ENCODE results near the gene UBE2V1.
A peak's percentile ranks its signal among the peaks of the same experiment; 100 is the strongest.
"Not testable (repeated sequence)": the region's sequence is repeated elsewhere in the genome, so short reads cannot be mapped to it uniquely, and the experiment has no call there.

Gene UBE2V1

DNA sequence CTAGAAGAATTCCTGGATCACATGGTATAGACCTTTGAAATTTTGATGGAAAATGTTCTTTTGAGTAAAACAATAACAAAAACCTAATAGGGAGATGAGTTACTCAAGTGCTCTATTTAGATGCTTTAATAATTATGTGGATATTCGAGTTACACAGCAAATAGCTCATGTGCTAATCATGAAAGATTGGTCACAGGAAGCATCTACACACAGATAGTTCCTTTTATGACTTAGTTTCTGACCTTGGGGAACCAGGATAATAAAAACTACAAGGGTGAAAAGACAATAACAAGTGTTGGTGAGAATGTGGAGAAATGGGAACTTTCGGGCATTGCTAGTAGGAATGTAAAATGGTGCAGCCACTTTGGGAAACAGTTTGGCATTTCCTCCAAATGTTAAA is 19.7 kb downstream of the UBE2V1 start:
- DNase-seq = no peak

DNA sequence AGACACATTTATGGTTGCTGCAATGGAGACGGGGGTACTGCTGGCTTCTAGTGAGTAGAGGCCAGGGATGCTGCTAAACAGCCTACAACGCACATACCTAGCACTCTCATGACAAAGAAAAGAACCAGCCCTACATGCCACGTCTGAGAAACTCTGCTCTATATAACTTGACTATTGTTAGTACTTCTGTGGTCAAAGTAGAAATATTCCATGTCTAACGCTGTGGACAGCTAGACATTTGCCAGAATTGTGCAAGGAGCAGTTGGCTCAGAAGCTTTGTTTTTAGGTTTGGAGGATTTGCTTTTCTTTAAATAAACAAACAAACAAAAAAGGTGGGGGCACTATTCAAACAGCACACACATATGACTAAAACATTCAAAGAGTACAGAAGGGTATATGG is 20.5 kb downstream of the UBE2V1 start:
- DNase-seq = no peak

DNA sequence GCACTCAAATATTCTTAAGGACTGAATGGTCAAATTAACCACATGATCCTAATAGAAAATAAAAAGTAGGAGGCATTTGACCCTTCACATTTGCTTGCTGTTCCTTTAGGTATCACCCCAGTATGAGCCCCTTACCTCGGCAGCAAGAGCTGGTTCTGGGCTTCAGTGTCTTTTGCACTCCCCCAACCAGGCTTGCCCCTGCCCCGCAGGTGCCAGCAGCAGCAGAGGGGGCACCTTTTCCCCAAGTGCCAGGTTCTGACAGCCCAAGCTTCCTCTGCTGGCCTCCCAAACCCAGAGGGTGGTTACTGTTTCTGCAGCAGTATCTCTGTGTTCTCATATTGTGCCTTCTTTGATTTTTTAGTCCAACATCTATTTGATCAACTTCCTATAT is 23.2 kb downstream of the UBE2V1 start:
- DNase-seq = no peak

DNA sequence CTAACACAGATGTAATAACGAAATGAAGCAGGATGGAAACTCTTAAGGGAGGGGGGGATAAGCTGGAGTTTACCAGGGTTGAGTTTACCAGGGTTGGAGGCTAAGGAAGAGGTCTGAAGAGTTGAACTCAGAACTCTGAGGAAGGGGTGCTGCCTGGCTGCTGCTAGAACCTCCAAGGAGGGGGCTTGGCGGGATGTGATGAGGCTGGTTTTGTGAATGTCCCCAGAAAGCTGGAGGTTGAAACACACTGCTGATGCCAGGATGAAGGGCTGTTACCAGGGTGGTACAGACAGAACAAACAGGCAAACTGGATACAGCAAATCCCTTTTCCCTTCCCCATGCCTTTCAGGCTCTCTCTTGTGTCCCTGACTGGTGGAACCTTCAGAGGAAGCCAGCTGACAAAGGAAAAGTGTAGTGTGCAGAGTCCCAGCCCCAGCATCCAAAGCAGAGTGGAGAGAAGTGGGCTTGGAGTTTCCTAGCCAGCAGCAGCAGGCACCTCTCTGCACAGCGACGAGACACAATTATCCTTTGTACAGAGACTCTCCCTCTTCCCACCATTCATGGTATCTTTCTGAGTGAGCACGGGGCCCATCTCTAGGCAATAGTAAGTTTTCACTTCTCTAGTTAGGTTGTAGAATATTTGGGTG is 23.7 kb downstream of the UBE2V1 start:
- no peak for DNase-seq

DNA sequence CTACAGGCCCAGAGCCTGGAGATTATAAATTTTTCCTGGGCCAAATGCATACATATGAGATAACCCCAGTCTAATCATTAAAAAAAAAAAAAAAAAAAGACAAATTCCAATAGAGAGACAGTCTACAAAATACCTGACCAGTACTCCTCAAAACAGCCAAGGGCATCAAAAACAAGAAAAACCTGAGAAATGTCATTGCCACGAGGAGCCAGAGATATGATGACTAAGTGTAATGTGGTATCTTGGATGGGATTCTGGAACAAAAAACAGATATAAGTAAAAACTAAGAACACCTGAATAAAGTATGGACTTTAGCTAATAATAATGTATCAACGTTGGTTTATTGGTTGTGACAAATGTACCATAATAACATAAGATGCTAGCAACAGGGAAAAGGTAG is 24.9 kb downstream of the UBE2V1 start:
- DNase-seq = no peak

DNA sequence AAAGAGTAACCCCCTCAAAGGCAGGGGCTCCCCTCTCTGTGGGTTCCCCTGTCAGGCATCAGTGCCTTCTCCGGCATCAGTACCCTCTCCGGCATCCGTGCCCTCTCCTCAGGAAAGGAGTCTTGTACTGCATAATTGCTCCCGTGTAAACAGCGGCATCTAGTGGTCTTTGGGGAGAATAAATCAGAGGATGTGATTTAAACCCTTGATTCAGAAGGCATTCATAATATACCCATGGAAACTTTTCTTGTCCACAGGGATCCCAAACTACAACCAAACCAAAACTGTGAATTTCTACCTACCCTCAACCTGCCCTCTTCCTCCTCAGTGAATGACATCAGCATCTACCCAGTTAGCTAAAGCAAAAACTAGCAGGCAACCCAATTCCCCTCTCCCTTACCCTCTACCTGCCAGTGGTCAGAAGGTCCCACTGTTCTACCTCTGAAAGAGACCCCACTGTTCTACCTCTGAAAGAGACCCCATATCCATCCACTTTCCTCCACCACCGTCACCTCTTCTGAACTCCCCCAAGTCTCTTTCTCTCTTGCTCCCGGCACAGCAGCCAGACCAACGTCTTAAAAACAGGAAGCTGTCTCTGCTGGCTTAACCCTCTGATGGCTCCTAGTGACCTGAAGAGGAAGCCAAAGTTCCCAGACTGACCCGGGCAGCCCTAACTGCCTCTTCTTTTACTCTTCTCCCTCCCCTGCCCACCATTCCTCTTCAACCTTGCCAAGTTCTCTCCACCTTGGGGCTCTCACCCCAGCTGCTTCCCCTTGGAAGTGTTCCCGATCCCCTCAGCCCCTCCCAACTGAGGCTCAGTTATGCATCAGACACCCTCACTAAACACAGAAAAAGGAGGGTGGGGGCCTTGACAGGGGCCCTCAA is 27.2 kb downstream of the UBE2V1 start:
- DNase-seq = peak; percentile 60 to 71

DNA sequence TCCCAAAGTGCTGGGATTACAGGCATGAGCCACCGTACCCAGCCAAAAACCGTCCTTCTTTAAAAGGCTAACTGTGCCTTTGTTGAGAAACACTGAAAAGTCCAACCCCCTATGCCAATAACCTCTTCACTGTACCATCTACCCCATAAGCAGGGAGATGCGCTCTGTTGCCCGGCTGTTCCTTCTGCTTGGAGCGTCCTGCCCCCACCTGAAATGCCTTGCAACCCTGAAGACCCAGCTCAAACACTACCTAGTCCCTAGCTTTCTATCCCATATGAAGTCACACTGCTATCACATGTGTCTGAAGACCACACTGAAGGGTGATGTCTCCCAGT is 27.8 kb downstream of the UBE2V1 start:
- DNase-seq = no peak

DNA sequence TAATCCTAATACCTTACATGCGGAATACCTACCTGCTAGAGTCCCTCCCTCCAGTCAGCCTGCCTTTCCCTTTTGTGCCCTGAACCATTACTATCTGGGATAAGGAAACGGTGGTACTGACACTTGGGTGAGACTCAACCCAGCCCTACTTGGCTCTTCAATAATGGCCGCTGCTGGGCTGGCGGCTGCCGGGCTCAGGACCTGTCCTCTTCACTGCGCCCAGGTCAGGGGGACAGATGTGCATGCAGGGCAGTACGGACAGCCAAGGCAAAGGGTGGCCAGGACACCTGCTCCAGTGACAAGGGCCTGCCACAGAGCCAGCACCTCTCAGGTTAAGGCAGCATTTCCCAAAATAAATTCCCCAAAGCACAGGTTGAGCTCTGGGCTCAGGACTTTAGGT is 29.9 kb downstream of the UBE2V1 start:
- no peak for DNase-seq

DNA sequence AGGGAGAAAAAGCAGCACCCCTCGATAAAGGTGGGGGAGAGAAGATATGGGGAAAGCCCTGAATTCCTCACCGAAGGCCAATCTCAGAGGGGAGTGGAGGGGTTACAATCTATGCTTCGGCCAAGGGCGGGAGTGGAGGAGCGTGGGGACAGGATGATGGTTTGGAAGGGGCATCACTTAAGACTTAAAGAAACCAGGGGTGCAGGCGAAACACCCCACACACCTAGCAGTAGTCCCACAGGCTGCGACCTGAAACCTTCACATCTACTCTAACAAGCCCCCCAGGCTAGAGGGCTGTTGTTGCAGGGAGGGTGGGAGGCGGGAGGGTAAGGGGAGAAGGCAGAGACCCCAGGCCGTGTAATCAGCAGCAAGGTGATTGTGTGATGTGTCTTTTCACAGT is 30.9 kb downstream of the UBE2V1 start:
- DNase-seq = not testable (repeated sequence)

DNA sequence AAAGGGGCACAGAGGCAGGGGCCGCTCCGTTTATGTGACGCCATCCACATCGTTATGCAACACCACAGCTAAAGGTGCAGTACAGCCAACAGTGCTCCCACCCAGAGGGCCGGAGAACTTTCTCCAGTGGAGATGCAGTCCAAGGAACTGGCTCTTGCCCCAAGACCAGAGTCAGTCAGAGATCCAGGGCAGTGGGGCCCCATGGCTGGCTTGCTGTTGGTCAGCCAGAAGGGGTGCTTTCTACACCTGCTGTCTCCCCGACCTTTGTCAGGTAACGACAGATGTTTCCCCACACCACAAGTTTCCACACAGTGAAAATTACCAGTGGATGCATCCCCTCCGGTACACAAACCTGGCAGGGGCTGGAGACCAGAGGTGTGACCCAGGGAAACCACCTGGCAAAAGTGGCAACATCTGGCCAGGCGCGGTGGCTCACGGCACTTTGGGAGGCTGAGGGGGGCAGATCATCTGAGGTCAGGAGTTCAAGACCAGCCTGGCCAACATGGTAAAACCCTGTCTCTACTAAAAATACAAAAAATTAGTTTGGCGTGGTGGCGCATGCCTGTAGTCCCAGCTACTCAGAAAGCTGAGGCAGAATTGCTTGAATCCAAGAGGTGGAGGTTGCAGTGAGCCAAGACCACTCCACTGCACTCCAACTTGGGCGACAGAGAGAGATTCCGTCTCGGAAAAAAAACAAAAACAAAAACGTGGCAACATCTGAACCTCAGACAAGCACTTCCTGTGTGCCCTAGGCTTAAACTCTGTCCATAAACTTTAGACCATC is 34.9 kb downstream of the UBE2V1 start:
- no peak for DNase-seq

DNA sequence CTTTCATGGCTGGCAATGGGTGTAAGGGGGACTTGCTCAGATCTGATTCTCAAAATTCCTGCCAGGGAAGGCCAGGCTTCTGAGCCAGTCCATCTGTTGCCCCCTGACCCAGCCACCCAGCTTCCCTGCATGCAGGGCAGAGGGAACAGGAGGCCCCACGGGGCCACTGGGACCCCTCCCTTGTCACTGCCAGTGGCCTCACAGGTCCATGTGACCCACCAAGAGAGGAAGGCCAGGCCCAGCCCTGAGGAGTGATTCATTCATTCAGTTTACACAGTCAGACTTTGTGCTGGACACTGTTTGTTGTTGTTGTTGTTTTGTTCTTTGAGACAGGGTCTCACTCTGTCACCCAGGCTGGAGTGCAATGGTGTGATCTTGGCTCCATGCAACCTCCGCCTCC is 39.5 kb downstream of the UBE2V1 start:
- no peak for DNase-seq

DNA sequence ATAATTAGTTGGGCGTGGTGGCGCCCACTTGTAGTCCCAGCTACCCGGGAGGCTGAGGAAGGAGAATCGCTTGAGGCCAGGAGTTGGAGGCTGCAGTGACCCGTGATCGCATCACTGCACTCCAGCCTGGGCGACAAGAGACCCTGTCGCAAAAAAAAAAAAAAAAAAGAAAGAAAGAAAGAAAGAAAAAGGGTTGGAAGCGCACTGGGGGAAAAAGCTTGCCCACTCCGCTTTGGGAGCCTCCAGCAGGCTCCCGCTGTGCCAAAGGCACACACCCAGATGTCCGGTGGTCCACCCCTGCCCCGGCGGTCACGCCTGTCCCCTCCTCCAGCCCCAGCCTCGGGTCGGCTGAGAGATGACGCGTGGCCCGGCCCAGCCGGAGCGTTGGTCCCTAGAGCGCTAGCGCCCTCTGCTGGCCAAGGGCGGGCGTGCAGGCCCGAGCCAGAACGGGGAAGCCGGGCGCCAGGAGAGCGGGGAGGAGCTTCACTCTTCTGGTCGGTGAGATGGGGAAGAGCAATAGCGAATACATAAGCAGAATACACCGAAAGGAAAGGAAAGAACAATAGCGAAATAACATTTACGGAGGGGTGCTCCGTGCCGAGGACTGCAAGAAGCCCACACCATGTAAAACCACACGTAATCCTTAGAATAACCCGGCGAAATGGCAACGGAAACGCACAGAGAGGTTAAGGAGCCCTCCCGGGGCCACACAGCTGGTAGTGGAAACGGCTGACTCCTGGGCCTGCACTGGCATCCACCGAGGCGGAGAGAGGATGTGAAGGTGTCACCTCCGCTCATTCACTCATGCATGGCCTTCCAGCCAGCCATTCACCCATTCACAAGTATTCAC is 41.7 kb downstream of the UBE2V1 start:
- peak; percentile 82 to 84 for DNase-seq

DNA sequence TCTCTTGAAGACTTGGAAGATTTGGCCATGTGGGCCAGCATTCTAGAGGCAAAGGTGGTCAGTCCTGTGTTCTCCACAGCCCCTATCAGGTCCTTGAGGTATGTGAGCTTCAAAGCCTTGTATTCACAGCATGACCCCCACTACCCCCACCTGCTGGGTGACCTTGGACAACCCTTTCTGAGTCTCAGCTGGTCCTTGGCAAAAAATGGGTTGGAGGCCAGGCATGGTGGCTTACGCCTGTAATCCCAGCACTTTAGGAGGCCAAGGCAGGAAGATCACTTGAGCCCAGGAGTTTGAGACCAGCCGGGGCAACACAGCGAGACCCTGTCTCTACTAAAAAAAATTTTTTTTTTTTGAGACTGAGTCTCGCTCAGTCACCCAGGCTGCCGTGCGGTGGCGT is 42.6 kb downstream of the UBE2V1 start:
- no peak for DNase-seq

DNA sequence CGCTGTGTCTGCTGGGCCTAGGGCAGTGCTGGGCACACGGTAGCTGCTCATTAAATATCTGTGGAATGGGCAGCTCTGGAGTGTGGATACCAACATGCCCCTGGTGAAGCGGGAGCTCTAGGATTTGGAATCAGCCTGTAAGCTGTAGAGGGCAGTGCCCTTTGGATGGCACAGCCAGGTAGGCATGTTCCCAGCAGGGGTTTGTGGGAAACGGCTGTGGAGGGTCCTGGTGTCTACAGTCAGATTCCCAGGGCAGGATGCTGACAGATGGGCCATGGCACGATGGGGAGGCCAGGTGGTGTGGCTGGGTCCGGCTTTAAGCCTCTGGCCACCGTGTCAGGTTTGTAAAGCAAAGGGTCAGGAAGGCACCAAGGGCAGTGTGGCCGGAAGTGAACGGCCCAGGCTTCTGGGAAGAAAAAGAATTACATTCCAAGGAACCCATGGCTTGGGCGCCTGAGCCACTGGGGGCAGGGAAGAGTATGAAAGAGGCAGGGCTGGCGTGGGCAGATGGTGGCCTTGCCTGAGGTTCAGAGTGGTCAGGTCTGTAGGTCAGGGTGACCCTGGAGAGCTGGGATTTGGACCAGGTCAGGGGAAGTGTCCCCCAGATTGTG is 44.8 kb downstream of the UBE2V1 start:
- DNase-seq = no peak

DNA sequence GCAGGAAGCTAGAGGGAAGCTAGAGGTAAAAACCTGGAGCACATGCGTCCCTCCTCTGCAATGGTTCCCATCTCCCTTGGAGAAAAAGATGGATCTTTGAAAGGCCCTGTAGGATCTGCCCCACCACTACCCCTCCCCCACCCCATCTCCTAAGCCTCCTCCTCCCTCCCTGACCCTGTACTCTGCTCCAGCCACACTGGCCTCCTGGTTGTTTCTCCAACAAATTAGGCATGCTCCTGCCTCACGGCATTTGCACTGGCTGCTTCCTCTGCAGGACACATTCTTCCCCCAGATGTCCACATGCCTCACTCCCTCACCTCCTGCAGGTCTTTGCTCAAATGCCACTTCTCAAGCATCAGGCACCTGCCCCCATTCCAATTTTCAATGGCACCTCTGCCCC is 45.5 kb downstream of the UBE2V1 start:
- DNase-seq = no peak

DNA sequence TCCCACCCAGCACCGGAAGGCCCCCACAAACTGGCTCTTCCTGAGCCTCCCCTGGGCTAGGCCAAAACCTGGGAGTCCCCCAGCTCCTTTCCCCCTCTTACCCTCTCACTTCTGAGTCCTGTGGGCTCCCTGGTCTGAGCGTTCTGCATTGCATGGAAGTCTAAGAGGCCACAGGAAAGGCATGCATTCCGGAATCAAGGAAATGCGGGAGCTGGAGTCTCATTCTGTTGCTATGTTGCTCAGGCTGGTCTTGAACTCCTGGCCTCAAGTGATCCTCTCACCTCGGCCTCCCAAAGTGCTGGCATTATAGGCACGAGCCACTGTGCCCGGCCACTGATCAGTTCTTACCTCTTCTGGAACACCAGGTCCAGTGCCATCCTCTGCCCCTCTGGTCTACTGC is 45.9 kb downstream of the UBE2V1 start:
- DNase-seq = no peak

DNA sequence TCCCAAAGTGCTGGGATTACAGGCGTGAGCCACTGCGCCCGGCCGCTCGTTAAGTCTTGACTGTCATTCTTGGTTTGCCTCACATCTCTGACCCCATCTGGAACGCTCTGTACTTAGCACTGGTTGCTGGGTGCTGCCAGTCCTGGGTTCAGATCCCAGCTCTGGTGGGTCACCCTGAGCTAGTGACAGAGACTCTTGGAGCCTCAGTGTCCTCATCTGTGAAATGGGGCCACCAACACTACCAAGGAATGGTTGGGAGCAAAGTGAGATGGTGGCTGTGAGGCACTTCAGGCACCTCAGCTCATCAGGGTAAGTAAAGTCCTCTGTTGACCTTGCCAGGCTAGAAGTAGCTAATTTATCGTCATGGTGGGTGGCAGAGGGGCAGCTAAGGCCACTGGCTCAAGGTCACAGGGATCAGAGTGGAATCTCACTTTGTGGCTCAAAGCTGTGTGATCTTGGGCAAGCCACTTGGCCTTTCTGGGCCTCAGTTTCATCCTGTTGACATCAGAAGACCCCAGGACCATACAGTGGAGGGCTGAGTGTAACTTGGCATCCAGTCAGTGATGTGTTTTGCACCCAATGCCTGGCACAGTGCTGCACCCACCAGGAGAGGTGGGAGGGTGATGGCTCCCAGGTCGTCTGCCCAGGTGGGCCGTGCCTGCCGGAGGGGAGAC is 46.7 kb downstream of the UBE2V1 start:
- no peak for DNase-seq

DNA sequence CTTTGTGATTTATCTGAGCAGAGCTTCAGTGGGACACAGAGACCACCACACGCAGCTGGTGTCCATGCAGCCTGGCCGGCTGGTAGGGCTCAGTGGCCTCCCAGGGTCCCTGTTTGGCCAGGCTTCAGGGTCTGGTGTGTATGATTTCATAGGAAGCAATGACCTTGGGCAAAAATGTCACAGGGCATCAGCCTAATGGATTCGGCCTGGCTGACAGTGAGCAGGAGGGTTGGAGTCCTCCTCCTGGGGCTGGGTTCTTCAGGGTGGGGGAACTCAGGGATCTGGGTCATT is 47.7 kb downstream of the UBE2V1 start:
- no peak for DNase-seq

DNA sequence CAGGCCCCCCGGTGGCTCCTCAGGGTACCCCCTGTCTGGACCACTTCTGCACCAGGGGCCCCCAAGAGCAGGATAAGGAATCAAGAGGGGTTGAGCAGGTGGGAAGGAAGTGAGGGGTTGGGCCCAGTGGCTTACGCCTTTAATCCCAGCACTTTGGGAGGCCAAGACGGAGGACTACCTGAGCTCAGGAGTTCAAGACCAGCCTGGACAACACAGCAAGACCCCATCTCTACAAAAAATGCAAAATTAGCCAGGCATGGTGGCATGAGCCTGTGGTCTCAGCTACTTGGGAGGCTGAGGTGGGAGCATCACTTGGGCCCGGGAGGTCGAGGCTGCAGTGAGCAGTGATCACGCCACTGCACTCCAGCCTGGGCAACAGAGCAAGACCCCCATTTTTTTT is 49.2 kb downstream of the UBE2V1 start:
- not testable (repeated sequence) for DNase-seq

DNA sequence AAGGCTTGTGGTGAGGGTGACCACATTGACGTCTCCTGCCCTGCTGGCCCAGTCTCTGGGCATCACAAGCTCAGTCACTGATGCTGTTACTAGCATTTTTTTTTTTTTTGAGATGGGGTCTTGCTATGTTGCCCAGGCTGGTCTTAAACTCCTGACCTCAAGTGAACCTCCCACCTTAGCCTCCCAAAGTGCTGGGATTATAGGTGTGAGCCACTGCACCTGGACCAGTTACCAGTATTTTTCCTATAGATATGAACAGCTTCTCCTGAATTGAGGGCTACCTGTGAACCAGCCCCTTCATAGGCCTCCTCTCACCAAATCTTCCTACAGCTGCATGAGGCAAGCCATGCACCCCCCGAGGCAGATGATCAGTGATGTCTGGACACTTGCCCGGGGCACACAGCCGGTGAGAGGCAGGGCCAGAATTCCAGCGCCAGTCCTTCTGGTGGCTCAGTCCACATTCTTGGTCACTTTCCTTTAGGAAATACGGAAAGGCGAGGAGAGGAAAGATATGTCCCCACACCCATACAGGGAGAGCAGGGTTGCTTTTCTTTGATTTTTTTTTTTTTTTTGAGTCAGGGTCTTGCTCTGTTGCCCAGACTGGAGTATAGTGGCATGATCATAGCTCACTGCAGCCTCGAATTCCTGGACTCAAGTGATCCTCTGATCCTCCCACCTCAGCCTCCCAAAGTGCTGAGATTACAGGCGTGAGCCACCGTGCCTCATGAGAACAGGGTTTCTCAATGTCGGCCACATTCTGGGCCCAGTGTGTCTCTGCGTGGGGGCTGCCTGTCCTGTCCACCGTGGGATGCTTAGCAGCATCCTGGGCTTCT is 50.7 kb downstream of the UBE2V1 start:
- no peak for DNase-seq
